GM23248 (cell line): ENCODE data around the gene PDE3B. TPM values are rescaled to one million over a fixed set of nuclear protein-coding genes. Genes with fewer than 3 reads are reported as not detected.

Experiments used
- DNase-seq: peaks from one replicate; pipeline ENCODE4 v3.0.0-alpha.2; 2015
- H2AFZ ChIP-seq: fragments of 200-600 bp; sonication (generic); 2 replicates; pipeline ENCODE4 v1.6.1; 2016; ENCODE audit warnings: antibody characterized with exemption
- H3F3A ChIP-seq: fragments of 200-600 bp; sonication (generic); 2 replicates; pipeline ENCODE4 v1.6.1; 2016; ENCODE audit warnings: mild to moderate bottlenecking, antibody characterized with exemption, mixed run types; ENCODE audit not compliant: insufficient read depth
- H3K27ac ChIP-seq: fragments of 200-600 bp; sonication (generic); 2 replicates; pipeline ENCODE4 v1.5.1; 2016; ENCODE audit warnings: mild to moderate bottlenecking
- H3K27me3 ChIP-seq: fragments of 200-600 bp; sonication (generic); replicated peaks from 2 replicates; pipeline ENCODE4 v1.6.1; 2016; ENCODE audit warnings: mild to moderate bottlenecking; ENCODE audit not compliant: insufficient read depth
- H3K36me3 ChIP-seq: fragments of 200-600 bp; sonication (generic); 2 replicates; pipeline ENCODE4 v1.6.1; 2016; ENCODE audit warnings: low read depth, mild to moderate bottlenecking
- H3K4me1 ChIP-seq: fragments of 200-600 bp; sonication (generic); 2 replicates; pipeline ENCODE4 v1.6.1; 2016; ENCODE audit warnings: mild to moderate bottlenecking; ENCODE audit not compliant: insufficient read depth
- H3K4me2 ChIP-seq: fragments of 200-600 bp; sonication (generic); one replicate; pipeline ENCODE4 v1.6.1; 2016; ENCODE audit warnings: mild to moderate bottlenecking; ENCODE audit not compliant: unreplicated experiment
- H3K4me3 ChIP-seq: fragments of 200-600 bp; sonication (generic); 2 replicates; pipeline ENCODE4 v1.5.1; 2016; ENCODE audit warnings: mild to moderate bottlenecking
- H3K79me2 ChIP-seq: fragments of 200-600 bp; sonication (generic); 2 replicates; pipeline ENCODE4 v1.6.1; 2016; ENCODE audit warnings: mild to moderate bottlenecking; ENCODE audit not compliant: insufficient read depth
- H3K9ac ChIP-seq: fragments of 200-600 bp; sonication (generic); 2 replicates; pipeline ENCODE4 v1.6.1; 2016; ENCODE audit warnings: mild to moderate bottlenecking
- H3K9me2 ChIP-seq: fragments of 200-600 bp; sonication (generic); 2 replicates; pipeline ENCODE4 v1.6.1; 2016; ENCODE audit warnings: mixed run types, mild to moderate bottlenecking, moderate library complexity; ENCODE audit not compliant: insufficient read depth
- H3K9me3 ChIP-seq: fragments of 200-600 bp; sonication (generic); one replicate; pipeline ENCODE4 v1.6.1; 2017; ENCODE audit warnings: low read depth
- H4K20me1 ChIP-seq: fragments of 200-600 bp; sonication (generic); 2 replicates; pipeline ENCODE4 v1.6.0; 2016; ENCODE audit not compliant: insufficient read depth
- EZH2 ChIP-seq: fragments of 200-600 bp; sonication (generic); IDR thresholded peaks from 2 replicates; pipeline ENCODE4 v1.6.1; 2018; ENCODE audit warnings: antibody characterized with exemption, mild to moderate bottlenecking; ENCODE audit not compliant: insufficient read depth, poor library complexity, severe bottlenecking
- EZH2phosphoT487 ChIP-seq: fragments of 200-600 bp; sonication (generic); IDR thresholded peaks from 2 replicates; pipeline ENCODE4 v1.6.1; 2018; ENCODE audit warnings: antibody characterized with exemption, moderate library complexity, mild to moderate bottlenecking, low read depth; ENCODE audit not compliant: insufficient read depth
- WGBS, 2 experiments: methylation state at CpG; one replicate each; pipeline ENCODE4 v1.1.6; 2015 to 2017; ENCODE audit warnings: low lambda C conversion rate in 2 of 2, low coverage in 1 of 2; ENCODE audit errors: missing lambda C conversion rate in 2 of 2; 5-methylcytosine and 5-hydroxymethylcytosine counted together
- in situ Hi-C: fragments of 300-500 bp; cut with MboI; formaldehyde crosslinking; loops from 2 replicates; pipeline ENCODE4 v1.15.0; 2020
- polyA plus RNA-seq: library from polyadenylated mRNA; unstranded; fragments of >200 nt; fragmentation: Nextera tagmentation; extraction: Ambion mirVana; gene quantifications from 2 replicates; pipeline ENCODE4 v1.2.1, GENCODE V29; 2016
- total RNA-seq: library from RNA; depleted of rRNA; stranded (reverse); fragments of >200 nt; shearing (Covaris generic); gene quantifications from 2 replicates; pipeline ENCODE4 v1.2.3, GENCODE V29; 2014

PDE3B gene
- total and polyA plus RNA-seq, 2 experiments from 2014 or later, result not detected

DNA sequence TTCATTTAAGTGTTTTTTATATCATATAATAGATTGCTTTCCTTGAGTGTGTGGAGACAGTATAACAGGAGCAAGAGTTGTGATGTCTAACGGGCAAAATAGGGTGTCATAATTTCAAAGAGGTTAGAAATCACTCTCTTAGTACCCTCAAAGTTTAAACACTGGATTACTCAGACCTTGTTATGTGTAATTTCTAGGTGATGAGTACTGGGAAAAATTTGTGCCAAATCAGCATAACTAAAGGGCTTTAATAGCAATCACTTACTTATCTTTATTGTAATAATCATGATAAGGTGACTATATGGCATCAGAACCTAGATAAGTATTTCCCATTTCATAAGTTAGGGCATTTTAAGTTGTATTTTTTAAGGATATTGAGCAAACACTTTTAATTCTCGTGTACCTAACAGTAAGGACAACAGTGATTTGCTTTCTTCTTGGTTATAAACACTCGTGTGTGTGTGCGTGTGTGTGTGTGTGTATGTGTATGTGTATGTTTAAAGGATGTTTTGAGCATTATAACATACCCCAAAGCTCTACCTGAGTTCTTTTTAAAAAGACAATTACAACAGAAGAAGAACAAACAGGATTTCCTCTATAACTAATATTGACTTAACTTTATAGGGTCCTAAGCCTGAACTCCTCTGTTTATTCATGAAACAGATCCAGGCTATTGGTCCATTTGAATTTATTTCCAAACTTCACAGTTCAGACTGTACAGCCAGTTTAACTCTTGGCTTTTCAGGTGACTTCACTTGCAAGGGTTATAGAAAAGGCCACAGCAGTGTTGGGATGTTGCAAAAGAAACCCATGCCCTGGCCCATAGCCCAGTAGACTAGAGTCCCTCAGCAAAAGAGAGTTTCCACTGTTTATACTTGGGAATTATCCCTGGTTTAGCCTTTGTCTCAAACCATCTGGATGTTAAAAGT, 23.7 kb upstream of the PDE3B start:
- Histone ChIP-seq H3K4me3 (no peak overlapping the region), H3F3A (no peaks in the 10 kb centered on the region), H3K9me2 (no peaks in the 10 kb centered on the region), H3K9me3 (no peaks in the 10 kb centered on the region), H2AFZ (no peak overlapping the region), H3K27ac (no peak overlapping the region), H4K20me1 (no peaks in the 10 kb centered on the region), H3K4me1 (no peaks in the 10 kb centered on the region), H3K27me3 (0 out of 2 replicates have a peak, but pooled peaks cover 7% of the 10 kb centered on the region), H3K4me2 (no peak overlapping the region), H3K9ac (no peak overlapping the region), H3K79me2 (no peaks in the 10 kb centered on the region), H3K36me3 (no peaks in the 10 kb centered on the region)
- DNase-seq, result no peak
- WGBS, 2 experiments, result 57 to 59% methylated on average over 4 of the region's 4 CpGs
- in situ Hi-C loops, result no loop called here
- TF ChIP-seq EZH2, result no peak
- TF ChIP-seq EZH2phosphoT487, result no peak

DNA sequence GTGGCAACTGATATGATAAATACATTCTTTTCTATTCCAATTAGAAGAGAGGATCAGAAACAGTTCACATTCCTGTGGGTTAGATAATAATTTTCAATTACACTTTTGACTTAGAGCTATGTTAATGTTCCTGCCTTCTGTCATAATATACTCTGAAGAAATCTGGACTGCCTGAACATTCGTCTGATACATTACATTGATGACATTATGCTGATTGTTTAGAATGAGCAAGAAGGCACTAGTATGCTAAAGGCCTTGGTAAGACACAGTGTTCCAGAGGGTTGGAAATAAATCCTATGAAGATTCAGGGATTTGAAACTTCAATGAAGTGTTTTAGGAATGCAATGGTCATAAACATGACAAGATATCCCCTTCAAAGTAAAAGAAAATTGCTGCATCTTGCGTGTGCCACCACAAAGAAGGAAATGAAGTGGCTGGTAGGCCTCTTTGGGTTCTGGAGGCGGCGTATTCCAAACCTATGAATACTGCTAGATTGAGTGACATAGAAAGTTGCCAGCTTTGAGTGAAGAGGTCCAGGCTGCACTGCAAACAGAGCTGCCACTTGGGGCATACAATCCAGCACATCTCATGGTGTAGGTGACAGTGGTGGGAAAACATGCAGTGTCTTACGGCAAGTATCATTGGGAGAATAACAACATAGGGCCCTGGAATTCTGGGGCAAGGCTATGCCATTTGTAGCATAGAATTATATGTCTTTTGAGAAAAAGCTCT, 21.2 kb upstream of the PDE3B start:
- Histone ChIP-seq H3K4me1 (no peaks in the 10 kb centered on the region), H3K27me3 (no peaks in the 10 kb centered on the region), H3F3A (no peaks in the 10 kb centered on the region), H3K9me3 (no peaks in the 10 kb centered on the region), H4K20me1 (no peaks in the 10 kb centered on the region), H3K27ac (no peak overlapping the region), H3K9ac (no peak overlapping the region), H3K36me3 (no peaks in the 10 kb centered on the region), H2AFZ (no peak overlapping the region), H3K79me2 (no peaks in the 10 kb centered on the region), H3K9me2 (no peaks in the 10 kb centered on the region), H3K4me3 (no peak overlapping the region), H3K4me2 (no peak overlapping the region)
- TF ChIP-seq EZH2, result no peak
- 58 to 74% methylated on average over 5 of the region's 5 CpGs for WGBS, 2 experiments
- no peak for DNase-seq
- in situ Hi-C loops, result no loop called here

DNA sequence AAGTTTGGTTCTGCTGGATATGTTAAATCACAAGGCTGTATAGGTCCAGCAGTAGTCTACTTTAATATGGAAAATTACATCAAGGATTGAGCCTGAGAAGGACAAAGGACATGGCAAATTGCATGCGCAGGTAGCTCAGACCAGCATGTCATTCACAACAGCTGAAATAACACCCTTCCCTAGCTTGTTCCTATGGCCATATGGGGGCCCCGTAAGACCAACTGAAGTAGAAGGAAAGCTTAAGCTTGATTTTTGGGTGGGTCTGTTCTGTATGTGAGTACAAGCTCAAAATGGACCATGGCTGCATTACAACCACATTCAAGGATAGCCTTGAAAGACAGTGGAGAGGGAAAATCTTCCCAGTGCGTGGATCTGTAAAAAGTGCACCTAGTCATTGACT, 20.6 kb upstream of the PDE3B start:
- H3K36me3 ChIP-seq, result no peaks in the 10 kb centered on the region
- H3K4me2 ChIP-seq, result no peak overlapping the region
- no peaks in the 10 kb centered on the region for H3K9me2 ChIP-seq
- no peaks in the 10 kb centered on the region for H3F3A ChIP-seq
- no peak for TF ChIP-seq EZH2
- no peak for TF ChIP-seq EZH2phosphoT487
- DNase-seq, result no peak
- no peaks in the 10 kb centered on the region for H3K4me1 ChIP-seq
- 52 to 53% methylated on average over 3 of the region's 3 CpGs for WGBS, 2 experiments
- in situ Hi-C loops, result no loop called here
- H3K9ac ChIP-seq, result no peak overlapping the region
- no peak overlapping the region for H3K27ac ChIP-seq
- no peaks in the 10 kb centered on the region for H3K27me3 ChIP-seq
- no peak overlapping the region for H3K4me3 ChIP-seq
- H4K20me1 ChIP-seq, result no peaks in the 10 kb centered on the region
- no peak overlapping the region for H2AFZ ChIP-seq
- no peaks in the 10 kb centered on the region for H3K79me2 ChIP-seq
- no peaks in the 10 kb centered on the region for H3K9me3 ChIP-seq

DNA sequence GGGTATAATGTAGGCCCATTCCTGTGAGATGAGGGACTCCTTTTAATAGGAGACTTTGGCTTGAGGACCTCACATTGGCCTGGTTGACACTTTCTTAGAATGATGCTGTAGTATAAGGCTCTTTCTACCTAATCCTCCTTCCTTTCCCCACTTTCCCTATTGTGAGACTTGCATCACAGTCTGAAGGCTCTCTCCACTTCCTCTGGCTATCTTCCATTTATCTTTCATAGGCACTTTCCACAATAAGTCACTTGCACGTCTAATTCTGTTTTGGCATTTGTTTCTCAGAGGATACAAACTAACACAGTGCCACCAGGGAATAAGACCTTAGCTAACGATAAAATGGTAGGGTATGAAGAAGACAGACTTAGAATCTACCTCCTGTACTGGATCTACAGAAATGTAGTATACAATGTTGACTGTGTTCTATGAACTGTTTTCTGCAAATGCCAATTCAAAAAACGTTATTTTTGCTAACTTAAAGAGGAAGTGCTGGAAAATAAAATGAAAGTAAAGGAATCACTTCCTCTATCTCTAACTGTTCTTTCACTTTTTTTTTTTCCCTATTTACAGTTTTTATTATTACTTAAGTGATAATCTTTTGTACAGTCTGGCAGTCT, 17.9 kb upstream of the PDE3B start:
- DNase-seq, result no peak
- H3K27me3 ChIP-seq, result no peaks in the 10 kb centered on the region
- in situ Hi-C loops, result no loop called here
- H3F3A ChIP-seq, result no peaks in the 10 kb centered on the region
- H3K27ac ChIP-seq, result no peak overlapping the region
- TF ChIP-seq EZH2phosphoT487 (no peak), EZH2 (no peak)
- H3K79me2 ChIP-seq, result no peaks in the 10 kb centered on the region
- no peaks in the 10 kb centered on the region for H4K20me1 ChIP-seq
- no peak overlapping the region for H3K4me2 ChIP-seq
- H2AFZ ChIP-seq, result no peak overlapping the region
- H3K4me3 ChIP-seq, result no peak overlapping the region
- no peaks in the 10 kb centered on the region for H3K9me2 ChIP-seq
- no peak overlapping the region for H3K9ac ChIP-seq
- H3K9me3 ChIP-seq, result no peaks in the 10 kb centered on the region
- no peaks in the 10 kb centered on the region for H3K4me1 ChIP-seq
- WGBS, 2 experiments, result 8 to 14% methylated on average over 3 of the region's 3 CpGs
- H3K36me3 ChIP-seq, result no peaks in the 10 kb centered on the region
